HG03439 (cell line): ENCODE data around the gene MYO18A.
"Not testable (repeated sequence)": the region's sequence is repeated elsewhere in the genome, so short reads cannot be mapped to it uniquely, and the experiment has no call there.

Source experiments
- ATAC-seq: cut with Tn5 transposase; IDR thresholded peaks from one replicate; pipeline ENCODE4 v1.9.1; 2021; ENCODE audit warnings: mild to moderate bottlenecking, moderate library complexity; ENCODE audit not compliant: unreplicated experiment

Gene MYO18A

DNA sequence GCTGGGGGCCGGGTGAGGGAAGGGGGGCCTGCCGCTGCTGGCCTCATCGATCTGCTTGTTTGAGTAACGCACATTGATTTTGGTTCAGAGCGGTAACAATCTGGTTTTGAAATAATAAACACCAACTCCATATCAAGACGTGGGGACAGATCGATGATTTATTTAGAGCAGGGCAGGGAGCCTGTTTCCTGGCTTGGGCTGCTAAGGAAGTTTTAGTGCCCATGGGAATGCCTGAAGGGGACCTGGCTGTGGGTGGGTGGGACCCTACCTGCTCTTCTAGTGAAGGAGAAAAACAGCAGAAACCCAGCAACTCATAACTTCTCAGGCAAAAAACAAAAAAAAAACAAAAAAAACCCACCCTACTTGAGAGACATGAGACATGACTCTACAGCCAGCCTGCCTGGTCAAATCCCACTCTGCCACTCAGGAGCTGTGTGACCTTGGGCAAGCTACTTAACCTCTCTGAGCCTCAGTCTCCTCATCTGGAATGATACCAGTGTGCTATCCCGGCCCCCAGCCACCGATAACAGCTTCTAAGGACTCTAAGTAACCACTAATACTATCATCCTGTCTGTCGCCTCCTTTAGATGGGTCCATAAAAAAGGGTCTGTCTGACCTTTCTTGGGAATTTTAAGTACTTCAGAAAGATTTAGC is 71.2 kb downstream of the MYO18A start:
- ATAC-seq: no peak

DNA sequence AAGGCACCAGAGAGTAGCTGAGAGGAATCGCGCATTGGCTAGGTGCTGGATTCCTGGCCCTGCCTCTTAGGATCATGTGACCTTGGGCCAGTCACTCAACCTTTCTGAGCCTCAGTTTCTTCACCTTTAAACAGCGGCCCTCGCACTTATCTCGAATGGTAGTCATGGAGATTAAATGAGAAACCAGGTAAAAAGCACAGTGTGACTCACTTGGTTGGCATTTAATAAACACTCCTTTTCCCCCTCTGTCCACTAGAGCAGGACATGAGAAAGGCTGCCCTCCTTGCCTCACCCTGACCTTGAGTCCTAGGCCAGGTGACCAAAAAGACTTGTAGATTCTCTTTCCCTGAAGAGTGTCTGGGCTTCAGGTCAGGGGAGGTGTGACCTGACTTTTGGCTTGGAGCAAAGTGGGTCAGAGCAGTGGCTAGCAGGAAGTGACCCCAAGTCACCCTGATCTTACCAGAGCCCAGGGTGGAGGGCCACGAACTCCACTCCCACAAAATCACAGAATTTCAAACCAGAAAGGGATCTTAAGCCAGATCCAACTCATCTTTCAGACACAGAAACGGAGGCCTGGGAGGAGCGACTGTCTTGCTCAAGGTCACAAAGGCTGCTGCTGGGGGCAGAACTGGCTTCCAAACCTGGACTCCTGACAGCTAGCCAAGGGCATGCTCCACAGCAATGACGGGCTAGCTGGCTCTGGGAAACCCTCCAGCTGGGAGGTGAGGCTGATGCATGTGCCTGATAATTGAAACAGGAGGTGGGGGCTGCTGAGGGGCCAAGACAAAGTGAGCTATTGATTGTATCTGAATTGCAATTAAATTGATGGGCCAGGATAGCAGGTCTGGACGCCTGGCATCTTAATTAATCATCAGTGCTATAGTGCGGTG is 72.0 kb downstream of the MYO18A start:
- no peak for ATAC-seq

- no peak for ATAC-seq
These were observed 73.1 kb downstream of the MYO18A start for GRCh38 chr17:29107084-29107483.

GRCh38 chr17:29103341-29103740 is 76.9 kb downstream of the MYO18A start:
- ATAC-seq: no peak

DNA sequence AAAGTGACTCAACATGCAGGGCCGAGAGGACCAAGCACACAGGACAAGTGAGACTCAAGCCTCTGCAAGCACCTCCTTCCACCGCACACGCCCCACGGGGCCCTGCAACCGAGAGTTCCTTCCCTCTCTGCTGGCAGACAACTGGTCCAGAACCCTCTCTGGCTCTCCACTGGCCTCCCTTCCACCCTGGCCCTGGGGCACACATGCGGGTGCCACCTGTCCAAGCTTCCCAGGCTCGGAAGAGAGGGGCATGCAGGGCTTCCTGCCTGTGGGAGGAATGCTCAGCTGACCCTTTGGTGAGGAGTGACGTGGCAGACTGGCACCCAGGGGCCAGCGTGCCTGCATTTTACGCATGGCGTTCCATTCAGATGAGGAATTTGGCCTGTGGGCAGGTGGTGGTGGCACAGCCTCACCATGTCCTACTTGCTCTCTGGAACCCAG is 77.4 kb downstream of the MYO18A start:
- ATAC-seq: no peak

DNA sequence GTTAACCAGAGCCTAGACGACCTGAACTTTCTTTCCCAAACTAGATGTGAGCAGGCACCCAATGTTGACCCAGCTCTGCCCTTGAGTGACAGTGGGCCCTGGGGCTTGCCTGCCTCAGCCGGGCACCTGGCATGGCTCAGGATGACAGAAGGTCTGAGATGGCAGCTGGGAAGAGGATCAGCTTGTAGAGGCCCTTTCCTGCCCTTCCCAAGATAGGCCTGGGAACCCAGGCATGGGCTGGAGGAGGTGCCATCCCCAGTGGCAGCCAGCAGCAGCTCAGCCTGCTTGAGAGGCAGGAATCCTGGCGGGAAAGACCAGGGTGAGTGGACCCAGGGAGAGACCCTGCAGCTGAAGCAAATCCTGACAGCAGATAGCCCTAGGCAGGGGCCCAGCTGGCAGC is 78.2 kb downstream of the MYO18A start:
- no peak for ATAC-seq

GRCh38 chr17:29100296-29100695 is 79.9 kb downstream of the MYO18A start:
- ATAC-seq: no peak

DNA sequence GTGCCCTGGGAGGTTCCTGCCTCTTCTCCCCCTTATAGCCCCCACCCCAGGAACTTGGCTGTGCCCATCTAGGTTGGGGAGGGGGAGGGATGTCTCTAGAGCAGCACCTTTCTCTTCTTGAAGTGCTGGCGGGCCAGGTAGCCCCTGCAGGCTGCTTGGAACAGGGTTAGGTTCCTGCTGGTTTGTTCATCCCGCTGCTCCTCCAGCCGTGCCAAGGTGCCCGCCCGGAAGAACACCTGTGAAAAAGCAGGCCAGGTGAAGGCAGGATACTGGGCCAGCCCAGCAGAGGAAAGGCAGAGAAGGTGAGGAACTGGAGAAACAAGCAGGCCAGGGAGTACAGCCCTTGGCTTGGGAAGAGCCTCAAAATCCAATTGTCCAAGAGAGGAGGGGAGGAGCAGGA is 80.7 kb downstream of the MYO18A start:
- ATAC-seq: no peak

- ATAC-seq: no peak
These were observed 84.1 kb downstream of the MYO18A start for GRCh38 chr17:29096094-29096493.

DNA sequence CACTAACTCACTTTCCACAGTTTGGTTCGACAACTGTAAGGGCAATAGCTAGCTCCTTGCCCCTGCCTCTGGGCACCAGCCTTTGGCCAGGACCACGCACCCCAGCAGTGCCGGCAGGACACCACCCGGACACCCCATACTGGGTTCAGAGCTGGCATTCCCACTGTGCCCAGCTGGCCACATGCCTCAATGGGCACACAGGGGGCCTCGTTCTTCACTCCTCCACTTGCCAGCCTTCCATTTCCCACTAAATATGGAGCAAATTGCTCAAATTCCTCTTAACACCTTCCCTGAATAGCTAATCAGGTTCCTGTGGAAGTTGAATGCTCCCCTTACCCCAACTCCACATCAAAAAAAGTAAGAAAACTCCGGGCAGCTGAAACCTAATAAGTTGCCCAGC is 84.8 kb downstream of the MYO18A start:
- ATAC-seq: no peak

GRCh38 chr17:29094101-29094708 is 86.0 kb downstream of the MYO18A start:
- no peak for ATAC-seq

DNA sequence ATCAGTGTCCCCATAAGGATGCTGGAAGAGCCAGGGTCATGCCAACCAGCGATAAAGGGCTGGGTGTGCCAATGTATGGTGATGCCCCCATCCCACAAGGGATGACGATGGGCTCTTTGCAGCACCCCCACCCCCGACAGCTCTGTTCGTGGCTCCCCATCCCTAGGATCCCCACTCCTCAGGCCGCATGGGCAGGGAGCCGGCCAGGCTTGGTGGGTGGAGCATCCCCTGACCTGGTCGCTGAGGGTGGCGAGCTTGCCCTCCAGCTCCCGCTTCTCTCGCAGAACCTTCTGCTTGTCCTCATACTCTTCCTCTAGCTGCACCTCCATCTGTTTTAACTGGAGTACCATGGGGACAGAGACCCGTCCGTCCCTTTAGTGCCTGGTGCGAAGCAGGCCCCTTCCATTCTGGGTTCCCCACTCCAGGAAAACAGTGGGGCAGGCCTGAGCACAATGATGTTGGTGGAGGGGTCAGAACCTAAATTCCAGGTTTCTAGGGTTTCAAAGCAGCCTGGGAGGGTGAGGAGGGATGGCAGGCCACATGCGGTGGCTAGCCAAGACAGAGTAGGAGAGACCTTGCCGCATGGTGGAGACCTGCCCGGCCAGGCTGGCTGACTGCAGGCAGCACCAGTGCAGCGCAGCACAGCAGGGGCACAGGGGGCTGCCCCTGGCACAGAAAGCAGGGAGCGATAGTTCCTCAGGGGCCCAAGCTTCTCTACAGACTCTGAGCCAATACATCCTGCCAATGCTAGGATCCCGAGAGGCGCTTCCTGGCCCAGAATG is 86.9 kb downstream of the MYO18A start:
- ATAC-seq: no peak

- no peak for ATAC-seq
These were observed 88.5 kb downstream of the MYO18A start for GRCh38 chr17:29091606-29092289.

- no peak for ATAC-seq
These were observed 89.2 kb downstream of the MYO18A start for GRCh38 chr17:29090750-29091605.

DNA sequence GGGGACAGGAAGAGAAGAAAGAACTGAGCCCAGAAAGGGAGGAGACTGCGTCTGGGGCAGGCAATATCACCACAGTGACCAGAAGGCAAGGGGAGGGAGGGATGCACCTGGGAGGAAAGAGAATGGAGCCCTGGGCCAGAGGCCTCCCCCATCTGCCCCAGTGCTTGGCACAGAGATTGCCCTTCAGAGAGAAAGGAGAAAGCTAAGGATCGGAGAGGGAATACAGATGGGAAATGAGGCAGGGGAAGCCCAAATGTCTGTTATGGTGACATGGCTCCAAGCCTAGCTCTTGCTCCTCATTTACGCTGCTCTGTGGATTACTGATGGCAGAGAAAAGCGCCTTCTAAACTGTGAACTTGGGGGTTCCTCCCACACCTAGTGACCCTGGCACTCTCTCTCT is 90.1 kb downstream of the MYO18A start:
- no peak for ATAC-seq

DNA sequence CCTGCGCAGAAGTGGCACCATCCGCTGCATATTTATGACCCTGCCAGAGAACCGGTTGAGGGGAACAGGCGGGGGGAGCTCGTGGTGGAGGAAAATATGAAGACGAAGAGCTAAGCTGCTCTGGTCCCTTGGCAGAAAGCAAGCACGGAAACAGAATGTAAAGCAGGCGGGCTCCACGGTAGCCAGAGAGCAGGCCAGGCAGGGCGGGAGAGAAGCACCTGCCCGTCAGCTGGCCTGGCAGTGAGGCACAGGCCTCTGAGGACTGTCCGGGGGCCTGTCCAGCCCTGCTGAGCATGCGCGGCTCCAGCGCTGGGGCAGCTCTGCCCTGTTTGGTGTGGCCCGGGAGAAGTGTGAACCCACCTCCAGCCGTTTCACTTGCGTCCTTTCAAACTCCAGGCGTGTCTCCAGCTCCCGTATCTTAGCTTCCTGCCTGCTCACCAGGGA is 90.6 kb downstream of the MYO18A start:
- ATAC-seq: no peak

GRCh38 chr17:29088782-29089181 is 91.4 kb downstream of the MYO18A start:
- ATAC-seq: not testable (repeated sequence)

GRCh38 chr17:29086628-29087332 is 93.4 kb downstream of the MYO18A start:
- ATAC-seq: no peak

DNA sequence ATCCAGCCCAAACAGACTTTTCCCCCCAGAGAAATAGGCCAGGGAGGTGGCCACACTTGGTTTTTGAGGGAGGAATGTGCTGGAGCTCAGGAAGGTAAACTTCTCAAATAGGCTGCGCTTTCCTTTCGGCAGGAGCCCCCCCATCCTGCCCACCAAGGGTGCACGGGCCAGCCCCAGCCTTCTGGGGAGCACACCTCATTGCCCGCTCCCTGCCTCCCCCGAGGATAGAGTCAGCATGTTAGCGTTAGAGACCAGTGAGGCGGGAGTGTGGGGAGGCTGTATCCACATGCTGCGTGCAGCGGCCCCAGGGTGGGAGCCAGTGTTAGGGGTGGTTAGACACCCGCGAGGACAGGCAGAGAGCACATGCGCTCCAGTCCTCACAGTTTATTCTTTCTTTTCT is 95.0 kb downstream of the MYO18A start:
- no peak for ATAC-seq
